ENCODE results near the gene JMJD1C.

DNA sequence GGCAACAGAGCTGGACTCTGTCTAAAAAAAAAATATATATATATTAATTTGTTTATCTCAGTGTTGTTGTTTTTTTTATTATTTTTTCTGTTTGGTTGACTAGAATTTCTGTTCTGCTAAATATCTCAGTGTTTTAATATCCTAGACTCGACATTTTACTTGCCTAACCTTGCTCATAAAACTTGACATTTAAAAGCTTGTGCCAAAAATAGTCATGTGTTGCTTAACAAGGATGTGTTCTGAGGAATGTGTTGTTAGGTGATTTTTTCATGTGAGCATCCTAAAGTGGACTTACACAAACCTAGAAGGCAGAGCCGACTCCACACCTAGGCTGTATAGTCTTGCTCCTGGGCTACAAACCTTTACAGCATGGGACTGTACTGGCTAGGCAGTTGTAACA lies 309.5 kb downstream of the JMJD1C start:
- TF ChIP-seq, protein P1, sequence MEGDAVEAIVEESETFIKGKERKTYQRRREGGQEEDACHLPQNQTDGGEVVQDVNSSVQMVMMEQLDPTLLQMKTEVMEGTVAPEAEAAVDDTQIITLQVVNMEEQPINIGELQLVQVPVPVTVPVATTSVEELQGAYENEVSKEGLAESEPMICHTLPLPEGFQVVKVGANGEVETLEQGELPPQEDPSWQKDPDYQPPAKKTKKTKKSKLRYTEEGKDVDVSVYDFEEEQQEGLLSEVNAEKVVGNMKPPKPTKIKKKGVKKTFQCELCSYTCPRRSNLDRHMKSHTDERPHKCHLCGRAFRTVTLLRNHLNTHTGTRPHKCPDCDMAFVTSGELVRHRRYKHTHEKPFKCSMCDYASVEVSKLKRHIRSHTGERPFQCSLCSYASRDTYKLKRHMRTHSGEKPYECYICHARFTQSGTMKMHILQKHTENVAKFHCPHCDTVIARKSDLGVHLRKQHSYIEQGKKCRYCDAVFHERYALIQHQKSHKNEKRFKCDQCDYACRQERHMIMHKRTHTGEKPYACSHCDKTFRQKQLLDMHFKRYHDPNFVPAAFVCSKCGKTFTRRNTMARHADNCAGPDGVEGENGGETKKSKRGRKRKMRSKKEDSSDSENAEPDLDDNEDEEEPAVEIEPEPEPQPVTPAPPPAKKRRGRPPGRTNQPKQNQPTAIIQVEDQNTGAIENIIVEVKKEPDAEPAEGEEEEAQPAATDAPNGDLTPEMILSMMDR (IDR thresholded peaks at IDR 0.05) = no peak
- TF ChIP-seq POLR2A (IDR thresholded peaks at IDR 0.05) = no peak
